Measurements from ENCODE around the gene COX8A. TPM values are rescaled to one million over a fixed set of nuclear protein-coding genes. Genes with fewer than 3 reads are reported as not detected.
A peak's percentile ranks its signal among the peaks of the same experiment; 100 is the strongest.

Gene COX8A
- total and polyA plus RNA-seq, 2 of the 13 experiments (the other 11 are each of a cell fraction or from before 2014, with no cell fraction given), result 202 to 406 TPM

GRCh38 chr11:63974259-63975143 lies at the start of gene COX8A (continued):
- TF ChIP-seq DZIP1 (CRISPR knock-in tag; IDR thresholded peaks at IDR 0.05) (0 out of 2 replicates have a peak, but pooled peaks have one; percentile 23), ZMYM4 (CRISPR knock-in tag; IDR thresholded peaks at IDR 0.05) (peak; percentile 91), PCBP1 (IDR thresholded peaks at IDR 0.05; ENCODE audit: borderline replicate concordance, low read depth, low read length) (0 out of 2 replicates have a peak, but pooled peaks have one; percentile 24), NFYB (CRISPR knock-in tag; IDR thresholded peaks at IDR 0.05) (peak; percentile 89), ELF1 (CRISPR knock-in tag; IDR thresholded peaks at IDR 0.05) (peak; percentile 95), KMT2B (CRISPR knock-in tag; IDR thresholded peaks at IDR 0.05) (peak; percentile 87), ZFP62 (CRISPR knock-in tag; IDR thresholded peaks at IDR 0.05) (no peak), HNRNPK (IDR thresholded peaks at IDR 0.05; ENCODE audit: low read depth, low read length, poor library complexity, severe bottlenecking) (no peak), SMC3 (IDR thresholded peaks at IDR 0.05; ENCODE audit: low read length) (no peak), ZNF7 (CRISPR knock-in tag; IDR thresholded peaks at IDR 0.05) (peak; percentile 83), REL (CRISPR knock-in tag; conservative IDR thresholded peaks at IDR 0.05) (0 out of 2 replicates have a peak, but pooled peaks have one; percentile 64), RBM39 (IDR thresholded peaks at IDR 0.05; ENCODE audit: low read depth, low read length, poor library complexity, severe bottlenecking) (peak; percentile 49), ZNF792 (CRISPR knock-in tag; IDR thresholded peaks at IDR 0.05) (peak; percentile 75; the same call in 1 of the 2 replicates), SALL1 (CRISPR knock-in tag; IDR thresholded peaks at IDR 0.05) (peak; percentile 77; the same call in 1 of the 2 replicates), SRF (IDR thresholded peaks at IDR 0.05; ENCODE audit: low read depth, low read length) (no peak; the same call in 1 of the 2 replicates), PITX1 (CRISPR knock-in tag; IDR thresholded peaks at IDR 0.05) (peak; percentile 82), SOX6 (IDR thresholded peaks at IDR 0.05) (no peak), SOX6 (CRISPR knock-in tag; IDR thresholded peaks at IDR 0.05) (no peak), ZNF737 (CRISPR knock-in tag; IDR thresholded peaks at IDR 0.05; ENCODE audit: borderline replicate concordance) (peak; percentile 83; the same call in 1 of the 2 replicates), KAT8 (CRISPR knock-in tag; IDR thresholded peaks at IDR 0.05) (peak; percentile 99), MED8 (CRISPR knock-in tag; IDR thresholded peaks at IDR 0.05; ENCODE audit: insufficient replicate concordance) (peak; percentile 55), ZSCAN9 (CRISPR knock-in tag; IDR thresholded peaks at IDR 0.05; ENCODE audit: borderline replicate concordance) (peak; percentile 84; the same call in 1 of the 2 replicates)
- TF ChIP-seq, protein P1, sequence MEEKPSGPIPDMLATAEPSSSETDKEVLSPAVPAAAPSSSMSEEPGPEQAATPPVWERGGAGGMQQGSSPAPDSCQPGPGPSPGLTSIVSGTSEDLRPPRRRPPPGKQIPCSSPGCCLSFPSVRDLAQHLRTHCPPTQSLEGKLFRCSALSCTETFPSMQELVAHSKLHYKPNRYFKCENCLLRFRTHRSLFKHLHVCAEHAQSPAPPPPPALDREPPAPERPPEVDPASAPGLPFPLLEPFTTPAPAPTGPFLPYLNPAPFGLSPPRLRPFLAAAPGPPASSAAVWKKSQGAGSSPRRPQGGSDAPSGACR (CRISPR knock-in tag; IDR thresholded peaks at IDR 0.05), result 0 out of 2 replicates have a peak, but pooled peaks have one; percentile 58
- TF ChIP-seq, protein P2, sequence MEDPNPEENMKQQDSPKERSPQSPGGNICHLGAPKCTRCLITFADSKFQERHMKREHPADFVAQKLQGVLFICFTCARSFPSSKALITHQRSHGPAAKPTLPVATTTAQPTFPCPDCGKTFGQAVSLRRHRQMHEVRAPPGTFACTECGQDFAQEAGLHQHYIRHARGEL (CRISPR knock-in tag; IDR thresholded peaks at IDR 0.05), result no peak

Measured in HepG2 (cell line).